Stimulated activated CD4-positive, alpha-beta T cell treated with anti-CD3 and anti-CD28 coated beads, Interleukin-15, amount 100 ng/mL, for 24 hours (primary cell): Measurements from ENCODE around the gene IGSF6.
"Not testable (repeated sequence)": the region's sequence is repeated elsewhere in the genome, so short reads cannot be mapped to it uniquely, and the experiment has no call there.

Experiments
- DNase-seq: peaks from one replicate; pipeline ENCODE4 v3.0.0-alpha.2; 2020

The IGSF6 gene

DNA sequence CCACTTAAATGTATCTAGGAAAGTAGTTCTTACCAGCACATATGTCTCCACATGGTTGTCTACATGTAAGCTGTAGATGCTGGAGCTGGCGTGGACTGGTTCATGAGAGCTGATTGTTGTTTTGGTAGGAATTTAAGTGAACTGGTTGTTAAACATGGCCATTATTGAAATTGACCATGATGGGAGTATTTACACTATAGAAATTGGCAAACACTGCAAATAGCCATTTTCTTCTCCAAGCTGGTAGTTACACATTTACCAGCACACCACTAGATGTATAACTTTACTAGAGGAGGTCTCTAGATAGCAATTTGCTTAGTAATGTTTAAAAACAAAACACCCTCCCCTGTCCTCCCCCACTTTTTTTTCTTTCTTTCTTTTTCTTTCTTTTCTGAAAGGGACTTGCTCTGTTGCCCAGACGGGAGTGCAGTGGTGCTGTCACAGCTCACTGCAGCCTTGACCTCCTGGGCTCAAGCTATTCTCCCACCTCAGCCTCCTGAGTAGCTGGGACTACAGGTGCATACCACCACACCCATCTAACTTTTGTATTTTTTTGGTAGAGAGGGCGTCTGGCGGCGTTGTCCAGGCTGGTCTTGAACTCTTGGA lies 24.2 kb downstream of the IGSF6 start:
- no peak for DNase-seq

DNA sequence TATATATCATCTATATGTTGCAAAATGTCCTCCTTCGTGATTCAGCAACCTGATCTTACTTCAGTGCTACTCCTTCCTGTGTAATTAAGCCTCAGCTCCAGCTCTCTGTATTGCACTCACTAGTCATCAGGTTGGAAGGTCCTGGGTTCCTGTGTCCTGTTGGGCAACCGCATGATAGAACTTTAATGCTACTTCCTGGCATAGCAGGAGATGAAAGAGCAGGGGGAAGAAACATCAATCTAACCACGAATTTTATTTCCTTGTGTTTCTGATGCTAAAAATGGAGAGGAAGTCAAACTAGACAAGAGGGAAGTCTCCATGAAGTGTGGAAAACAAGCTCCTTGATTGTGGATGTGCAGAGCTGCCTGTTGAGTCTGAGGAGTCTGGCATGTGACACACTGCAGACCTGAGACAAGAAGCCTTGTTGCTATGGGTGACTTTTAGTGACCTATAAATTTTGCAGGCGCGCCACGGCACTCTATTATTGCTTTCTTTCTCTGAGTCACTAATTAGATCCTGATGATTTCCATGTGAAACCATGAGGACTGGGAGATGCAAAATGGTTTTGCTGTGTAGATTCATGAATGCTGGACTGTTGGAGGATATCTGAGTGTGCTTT lies 25.6 kb downstream of the IGSF6 start:
- DNase-seq, result no peak

DNA sequence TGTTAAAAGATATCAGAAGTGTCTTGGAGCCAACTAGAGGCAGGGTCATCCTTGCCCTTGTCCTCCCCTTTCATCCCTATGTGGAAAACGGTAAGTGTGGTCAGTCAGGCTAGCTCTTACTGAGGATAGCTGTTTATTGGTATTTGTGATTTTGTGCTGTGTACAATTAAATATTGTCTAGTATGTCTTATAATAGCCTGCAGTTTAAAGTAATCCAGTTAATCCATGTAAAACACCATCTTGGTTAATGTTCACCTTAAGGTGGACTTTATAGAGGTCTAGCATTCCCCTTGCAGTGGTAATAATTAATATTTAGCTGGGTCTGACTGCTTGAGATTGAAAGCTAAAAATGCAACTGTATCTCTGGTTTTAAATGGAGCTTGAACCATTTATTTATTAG lies 27.4 kb downstream of the IGSF6 start:
- DNase-seq, result no peak

DNA sequence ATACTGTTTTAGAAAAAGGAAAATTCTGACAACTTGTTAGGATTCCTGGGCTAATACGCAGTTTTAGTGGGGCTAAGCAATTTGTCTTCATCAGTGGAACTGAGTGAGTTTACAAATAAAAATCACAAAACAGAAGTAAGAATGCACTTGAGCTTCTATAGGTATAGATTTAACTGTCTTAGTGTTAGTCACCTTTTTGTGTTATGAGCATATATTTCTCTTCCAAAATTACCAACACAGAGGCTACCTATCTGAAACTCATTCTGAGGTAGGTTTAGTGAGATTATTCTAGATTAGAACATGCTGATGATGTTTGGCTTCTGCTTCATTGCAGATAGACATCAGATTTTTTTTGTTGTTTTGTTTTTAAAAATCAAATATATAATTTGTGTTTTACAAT lies 29.9 kb downstream of the IGSF6 start:
- no peak for DNase-seq

DNA sequence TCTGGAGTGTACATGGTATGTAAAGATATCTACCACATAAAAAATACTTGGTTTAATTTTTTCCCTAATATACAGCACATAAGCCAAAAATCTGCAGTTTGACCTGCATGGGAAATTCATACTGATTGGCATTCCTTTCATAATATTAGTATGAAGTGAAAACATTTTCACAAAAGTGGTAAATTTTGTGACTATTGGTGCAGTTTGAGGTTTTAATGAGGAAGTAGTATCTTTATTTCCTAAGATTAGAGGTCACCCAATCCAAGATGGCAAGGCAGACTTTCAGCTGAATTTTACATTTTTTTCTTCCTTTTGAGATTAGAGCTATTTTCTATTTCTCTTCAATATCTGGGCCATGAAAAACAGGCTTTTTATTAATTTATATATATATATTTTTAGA lies 31.8 kb downstream of the IGSF6 start:
- DNase-seq, result no peak

DNA sequence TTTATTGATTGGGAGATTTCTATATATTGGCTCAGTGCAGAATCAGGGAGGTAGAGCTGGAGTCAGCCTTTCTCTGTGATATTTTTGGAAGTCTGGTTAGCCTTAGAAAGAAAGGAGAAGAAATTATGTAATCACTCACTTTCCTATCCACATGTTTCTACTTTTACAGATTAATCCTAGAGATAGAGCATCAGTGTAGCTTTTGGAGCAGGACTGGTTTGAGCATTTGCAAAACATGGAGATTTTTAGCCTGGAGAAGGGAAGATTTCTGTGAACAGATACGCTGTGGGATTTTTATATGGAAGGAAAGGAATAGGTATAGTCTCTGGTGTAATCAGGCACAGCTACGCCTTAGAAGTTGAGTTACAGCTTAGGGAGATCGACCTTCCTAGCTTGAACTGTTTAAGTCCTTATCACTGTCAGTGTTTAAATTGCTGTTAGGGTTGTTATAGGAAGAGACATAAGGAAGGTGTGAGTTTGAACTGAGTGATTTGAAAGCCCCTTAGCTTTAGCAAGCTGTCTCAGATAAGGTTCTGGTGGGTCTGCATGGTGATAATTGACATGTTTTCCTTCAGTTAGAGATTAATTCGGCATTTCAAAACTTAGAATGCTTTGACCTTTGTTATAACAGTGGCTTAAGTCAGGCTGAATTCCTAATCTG lies 32.5 kb downstream of the IGSF6 start:
- no peak for DNase-seq

DNA sequence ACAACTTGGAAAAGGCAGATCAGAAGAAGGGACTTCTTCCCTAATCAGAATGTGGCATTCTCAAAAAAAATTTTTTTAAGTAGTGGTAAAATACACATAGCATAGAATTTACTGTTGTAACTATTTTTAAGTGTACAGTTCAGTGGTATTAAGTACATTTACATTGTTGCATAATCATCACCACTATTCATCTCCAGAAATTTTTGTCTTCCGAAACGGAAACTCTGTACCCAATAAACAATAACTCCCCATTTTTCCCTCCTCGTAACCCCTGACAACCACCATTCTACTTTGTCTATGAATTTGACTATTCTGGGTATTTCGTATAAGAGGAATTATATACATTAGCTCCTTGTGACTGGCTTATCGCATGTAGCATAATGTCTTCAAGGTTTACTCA lies 34.1 kb downstream of the IGSF6 start:
- DNase-seq, result no peak

DNA sequence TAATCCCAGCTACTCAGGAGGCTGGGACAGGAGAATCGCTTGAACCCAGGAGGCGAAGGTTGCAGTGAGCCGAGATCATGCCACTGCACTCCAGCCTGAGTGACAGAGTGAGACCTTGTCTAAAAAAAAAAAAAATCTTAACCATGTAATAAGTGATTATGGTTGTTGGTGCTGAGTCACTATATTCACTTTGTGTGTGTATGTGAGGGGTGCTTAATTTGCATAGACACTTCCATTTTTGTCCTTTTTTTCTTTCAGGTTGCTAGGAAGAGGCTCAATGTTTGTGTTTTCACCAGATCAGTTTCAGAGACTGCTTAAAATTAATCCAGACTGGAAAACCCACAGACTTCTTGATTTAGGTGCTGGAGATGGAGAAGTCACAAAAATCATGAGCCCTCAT lies 34.8 kb downstream of the IGSF6 start:
- DNase-seq, result no peak

DNA sequence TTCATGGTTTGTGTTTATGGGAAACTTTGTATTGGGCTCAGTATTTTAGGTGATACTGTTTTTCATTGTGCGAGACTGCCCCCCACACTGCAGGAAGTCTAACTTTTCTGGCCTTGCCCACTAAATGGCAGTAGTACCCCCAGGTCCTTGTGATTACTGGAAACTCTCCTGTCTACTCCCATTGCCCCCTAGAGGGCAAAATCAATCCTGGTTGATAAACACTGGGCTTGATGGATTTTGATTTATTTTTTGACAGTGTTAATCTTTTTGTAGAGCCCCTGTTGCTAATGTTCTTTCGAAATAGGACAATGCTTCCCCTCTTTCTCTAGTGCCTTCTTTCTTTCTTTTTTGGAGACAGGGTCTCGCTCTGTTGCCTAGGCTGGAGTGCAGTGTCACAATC lies 37.5 kb downstream of the IGSF6 start:
- no peak for DNase-seq

DNA sequence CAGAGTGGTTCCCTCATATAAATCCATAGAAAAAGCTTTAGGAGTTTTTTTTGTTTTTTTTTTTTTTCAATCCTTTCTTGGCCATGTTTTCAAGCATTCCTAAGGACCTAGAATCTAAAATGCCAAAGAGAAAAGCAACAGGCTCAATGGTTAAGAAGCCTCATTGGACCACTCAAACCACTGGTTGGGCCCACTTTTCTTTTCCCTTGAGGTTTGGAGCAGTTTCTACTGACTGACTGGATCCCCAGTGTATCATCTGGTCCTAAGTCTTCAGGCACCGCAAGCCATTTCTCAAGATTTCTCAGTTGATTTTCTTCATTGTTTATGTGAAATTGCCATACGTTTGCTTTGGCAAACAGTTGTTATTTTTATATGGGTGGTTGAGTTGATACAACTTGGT lies 38.6 kb downstream of the IGSF6 start:
- no peak for DNase-seq

DNA sequence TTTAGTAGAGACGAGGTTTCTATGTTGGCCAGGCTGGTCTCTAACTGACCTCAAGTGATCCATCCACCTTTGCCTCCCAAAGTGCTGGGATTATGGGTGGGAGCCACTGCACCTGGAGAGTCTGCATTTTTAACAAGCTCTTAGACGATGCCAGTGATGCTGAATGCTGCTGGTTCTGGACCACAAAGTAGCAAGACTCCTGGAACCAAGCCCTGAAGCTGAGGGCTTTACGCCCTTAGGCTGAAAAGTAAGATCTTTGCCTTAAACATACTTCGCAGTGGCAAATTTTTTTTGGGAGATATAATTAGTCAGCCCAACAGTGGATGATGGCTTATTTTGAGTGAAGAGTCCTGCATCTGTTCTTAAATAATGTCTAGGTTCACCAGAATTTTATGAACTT lies 39.0 kb downstream of the IGSF6 start:
- no peak for DNase-seq

DNA sequence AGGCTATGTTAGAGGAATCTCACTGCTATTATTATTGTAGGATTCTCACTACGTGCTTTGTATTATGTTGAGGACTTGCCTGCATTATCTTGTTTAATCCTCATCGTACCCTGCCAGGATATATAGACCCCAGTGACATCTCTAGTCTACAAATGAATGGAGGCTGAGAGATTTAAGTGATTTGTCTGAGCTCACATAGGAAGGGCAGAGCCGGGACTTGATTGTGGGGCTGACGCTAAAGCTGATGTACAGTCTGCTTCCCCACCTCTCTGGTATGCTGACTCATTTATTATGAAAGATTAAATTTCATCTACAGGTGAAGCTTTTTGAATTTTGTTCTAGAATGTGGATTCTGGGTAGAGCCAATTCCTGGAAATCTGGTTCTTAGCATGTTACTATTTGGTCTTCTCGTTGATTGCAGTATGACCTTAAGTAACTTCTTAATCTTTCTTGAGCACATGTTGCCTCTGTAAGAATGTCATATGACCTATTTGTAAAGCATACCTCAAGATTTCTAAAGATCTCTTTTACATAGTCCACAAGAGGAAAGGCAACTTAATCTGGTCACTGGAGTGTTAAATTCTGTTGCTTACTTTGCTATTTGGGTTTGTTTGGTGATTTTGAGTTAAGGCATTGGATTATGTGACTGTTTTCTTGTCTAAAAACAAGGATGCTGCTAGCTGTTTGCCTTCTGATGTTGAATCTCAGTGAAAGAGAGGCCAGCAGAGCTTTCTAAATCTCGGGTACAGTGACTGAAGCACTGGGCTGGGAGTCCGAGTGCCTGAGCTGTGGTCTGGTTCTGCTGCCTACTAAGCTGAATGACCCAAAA lies 40.6 kb downstream of the IGSF6 start:
- DNase-seq, result no peak

DNA sequence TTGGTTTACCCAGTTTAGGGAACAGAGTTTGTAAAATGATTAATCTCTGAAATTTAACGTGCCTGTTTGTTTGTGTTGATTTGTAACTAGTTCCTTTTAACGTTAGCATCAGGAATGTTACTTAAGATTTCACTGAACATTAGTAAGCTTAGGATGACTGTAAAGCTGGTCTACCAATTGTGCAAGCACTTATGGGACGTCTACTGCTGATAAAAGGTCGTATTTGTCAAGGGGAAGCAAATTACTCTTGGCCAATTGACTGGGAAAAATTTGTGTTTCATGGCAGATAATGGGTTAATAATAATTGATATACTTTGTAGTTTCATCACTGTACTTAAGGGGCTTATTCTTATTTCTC lies 41.2 kb downstream of the IGSF6 start:
- DNase-seq, result no peak

DNA sequence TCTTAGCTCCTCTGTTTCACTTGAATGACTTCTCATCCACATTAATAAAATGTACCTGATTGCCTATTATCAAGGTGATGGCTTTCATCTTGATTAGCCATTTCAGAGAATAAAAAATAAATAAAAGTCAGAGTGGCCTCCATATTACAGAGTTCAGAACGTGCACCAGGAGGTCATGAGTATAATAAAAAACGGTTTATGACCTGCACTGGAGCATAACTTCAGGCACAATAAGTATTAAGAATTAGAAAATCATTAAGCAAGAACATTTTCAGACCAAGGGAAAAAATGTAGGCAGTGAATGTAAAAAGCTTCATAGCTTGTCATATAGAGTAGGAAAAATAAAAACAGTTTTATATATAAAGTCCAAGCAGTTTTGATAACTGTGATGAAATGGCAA lies 41.6 kb downstream of the IGSF6 start:
- no peak for DNase-seq

DNA sequence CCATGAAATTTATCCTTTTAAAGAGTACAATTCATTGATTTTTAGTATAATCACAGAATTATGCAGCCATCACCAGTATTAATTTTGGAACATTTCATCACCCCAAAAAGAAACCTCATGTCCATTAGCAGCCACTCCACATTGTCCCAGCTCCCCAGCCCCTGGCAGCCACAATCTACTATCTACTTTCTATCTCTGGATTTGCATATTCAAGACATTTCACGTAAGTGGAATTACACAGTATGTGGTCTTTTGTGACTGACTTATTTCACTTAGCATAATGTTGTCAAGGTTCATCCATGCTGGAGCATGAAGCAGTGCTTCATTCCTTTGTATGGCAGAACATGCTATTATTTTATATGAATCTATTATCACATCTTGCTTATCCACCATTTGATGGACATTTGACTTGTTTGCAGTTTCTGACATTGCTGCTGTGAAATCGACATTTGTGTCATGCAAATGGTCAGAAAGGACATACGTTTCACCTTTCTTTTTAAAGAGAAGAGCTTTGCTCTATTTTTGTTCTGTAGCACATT lies 42.3 kb downstream of the IGSF6 start:
- DNase-seq, result no peak

DNA sequence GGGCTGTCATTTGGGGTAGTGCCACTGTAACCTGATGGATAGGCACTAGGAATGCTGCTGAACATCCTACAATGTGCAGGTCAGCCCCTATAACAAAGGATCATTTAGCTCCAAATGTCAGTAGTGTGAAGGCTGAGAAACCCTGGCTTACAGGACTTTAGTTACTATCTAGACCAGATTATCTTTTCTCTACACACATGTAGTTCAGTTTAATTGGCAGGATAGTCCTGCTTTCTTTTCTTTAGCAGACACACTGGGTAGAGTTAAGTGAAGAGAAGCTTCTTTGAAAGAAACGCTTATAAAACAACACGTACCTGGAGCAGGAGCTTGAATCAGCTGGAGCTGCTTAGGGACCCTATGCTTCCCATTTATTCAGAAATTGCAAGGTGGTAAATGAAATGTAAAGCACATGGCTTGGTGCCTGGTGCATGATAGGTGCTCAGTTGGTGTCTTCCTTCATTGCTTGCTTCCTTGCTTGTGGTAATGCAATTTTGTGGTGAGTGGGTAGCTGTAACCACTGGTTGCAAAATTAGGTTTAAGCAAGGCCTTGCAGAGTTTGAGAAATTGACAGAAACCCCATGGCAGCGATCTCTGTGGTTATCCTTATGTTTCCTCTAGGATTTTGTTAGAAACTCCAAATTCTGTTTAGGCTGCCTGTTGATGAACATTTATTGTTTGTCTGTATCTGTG lies 43.6 kb downstream of the IGSF6 start:
- no peak for DNase-seq

DNA sequence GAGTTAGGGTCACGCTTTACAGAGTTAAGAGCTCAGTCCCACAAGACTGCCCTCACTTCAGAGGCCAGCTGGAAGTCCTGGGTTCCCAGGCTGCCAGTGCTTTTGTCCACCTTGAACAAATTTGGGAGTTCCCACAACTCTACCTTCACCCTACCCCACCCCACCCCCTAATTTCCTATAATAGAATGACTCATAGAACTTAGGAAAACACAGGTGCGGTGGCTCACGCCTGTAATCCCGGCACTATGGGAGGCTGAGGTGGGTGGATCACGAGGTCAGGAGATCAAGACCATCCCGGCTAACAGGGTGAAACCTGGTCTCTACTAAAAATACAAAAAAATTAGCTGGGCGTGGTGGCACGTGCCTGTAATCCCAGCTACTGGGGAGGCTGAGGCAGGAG lies 46.6 kb downstream of the IGSF6 start:
- not testable (repeated sequence) for DNase-seq

DNA sequence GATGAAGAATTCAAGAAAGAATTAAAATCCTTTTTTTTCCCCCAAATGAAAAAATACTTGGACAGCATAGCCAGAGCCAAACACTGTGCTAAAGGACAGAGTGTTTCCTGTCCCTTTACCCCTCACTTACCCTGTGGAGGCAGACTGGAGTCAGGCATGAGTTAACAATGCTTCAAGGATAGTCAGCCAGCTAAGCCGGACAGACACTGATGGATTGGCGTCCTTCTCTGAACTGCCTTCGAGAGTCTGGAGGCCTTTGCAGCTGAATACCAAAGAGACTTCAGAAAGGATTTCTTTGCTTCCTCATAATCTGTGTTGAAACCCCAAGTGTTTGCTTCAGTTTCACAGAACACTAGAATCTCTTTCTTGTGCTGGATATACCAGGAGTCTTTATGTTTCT lies 48.5 kb downstream of the IGSF6 start:
- DNase-seq, result no peak

DNA sequence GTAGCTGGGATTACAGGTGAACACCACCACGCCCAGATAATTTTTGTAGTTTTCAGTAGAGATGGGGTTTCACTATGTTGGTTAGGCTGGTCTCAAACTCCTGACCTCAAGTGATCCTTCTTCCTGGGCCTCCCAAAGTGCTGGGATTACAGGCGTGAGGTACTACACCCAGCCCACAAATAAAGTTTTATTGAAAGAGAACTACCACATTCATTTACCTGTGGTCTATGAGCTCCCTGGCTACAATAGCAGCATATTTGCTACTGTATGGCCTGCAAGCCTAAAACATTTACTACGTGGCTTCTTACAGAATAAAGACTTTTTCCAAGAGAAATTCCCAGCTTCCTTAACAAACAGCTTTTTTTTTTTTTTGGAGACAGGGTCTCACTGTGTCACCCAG lies 49.6 kb downstream of the IGSF6 start:
- DNase-seq, result no peak

DNA sequence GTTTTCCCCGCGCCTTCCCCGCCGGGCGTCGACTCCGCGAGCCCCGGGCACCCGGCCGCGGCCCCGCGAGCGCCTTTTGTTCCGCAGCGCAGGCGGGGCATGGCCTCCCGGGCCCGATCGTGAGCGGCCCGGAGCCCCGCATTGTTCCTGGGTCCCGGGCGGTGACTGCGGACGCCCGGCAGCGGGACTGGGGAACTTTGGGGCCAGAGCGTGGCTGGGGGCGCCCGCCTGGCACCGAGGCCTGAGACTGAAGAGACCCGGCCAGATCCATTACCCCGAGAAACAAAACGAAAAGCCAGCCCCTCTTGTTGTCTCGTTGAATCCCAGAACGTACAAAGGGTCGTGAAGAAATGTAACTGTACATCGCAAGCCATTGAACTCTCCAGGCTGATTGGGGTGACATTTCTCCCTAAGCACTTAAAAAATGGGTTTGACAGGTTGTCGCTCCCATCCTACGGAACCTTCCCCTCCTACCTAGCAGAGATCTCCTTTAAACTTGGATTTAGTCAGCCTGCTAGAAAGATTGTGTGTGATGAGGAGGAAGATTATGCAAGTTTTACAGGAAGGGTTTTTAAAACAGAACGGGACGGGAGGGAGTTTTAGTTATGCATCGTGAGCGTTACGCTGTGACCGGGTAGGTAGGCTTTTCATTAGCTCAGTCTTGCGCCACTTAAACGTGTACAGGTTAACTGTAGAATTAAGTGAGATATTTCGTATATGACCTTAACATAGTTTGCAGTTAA lies 52.2 kb downstream of the IGSF6 start:
- peak; percentile 24 for DNase-seq

DNA sequence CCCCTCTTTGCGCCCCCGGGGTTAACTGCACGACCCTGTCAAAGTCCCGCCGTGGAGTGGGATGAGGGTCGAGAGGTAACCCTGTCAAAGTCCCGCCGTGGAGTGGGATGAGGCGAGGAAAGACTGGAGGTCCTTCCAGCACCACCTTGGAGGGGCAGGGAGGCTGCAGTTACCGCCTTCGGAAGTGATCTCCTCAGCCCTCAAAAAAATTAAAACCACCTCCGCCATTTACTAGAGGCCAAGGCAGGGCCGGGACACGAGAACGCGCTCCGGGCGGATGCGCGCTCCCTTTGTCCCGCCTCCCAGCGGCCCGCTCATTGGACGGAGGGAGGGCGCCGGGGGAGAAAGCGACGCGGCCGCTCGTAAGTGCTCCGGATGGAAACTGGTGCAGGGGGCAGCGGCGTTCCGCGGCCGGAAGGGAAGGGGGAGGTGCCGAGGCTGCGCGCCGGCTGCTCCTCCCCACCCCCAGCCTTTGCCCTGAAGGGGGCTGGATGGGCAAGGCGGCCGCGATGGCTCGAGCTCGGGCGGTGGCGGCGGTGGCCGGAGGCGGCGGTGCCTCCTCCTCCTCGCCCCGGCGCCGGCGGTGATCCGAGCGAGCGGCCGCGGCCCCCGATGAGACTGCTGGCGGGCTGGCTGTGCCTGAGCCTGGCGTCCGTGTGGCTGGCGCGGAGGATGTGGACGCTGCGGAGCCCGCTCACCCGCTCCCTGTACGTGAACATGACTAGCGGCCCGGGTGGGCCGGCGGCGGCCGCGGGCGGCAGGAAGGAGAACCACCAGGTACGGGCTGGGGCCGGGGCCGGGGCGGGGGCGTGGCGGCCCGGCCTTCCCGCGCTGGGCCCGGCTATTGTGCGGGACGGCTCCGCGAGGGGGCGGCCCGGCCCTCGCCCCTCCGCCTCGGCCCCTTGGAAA lies 53.0 kb downstream of the IGSF6 start, which contains the start of gene METTL9:
TSS of gene METTL9 (plus strand) at position 456 of the 909 bp plus-strand sequence. CDS start at position 613, 157 bp downstream.
- DNase-seq, result peak; percentile 95
